ENCODE results near the gene CRISP1.
"Not testable (repeated sequence)": the region's sequence is repeated elsewhere in the genome, so short reads cannot be mapped to it uniquely, and the experiment has no call there.

Gene CRISP1

DNA sequence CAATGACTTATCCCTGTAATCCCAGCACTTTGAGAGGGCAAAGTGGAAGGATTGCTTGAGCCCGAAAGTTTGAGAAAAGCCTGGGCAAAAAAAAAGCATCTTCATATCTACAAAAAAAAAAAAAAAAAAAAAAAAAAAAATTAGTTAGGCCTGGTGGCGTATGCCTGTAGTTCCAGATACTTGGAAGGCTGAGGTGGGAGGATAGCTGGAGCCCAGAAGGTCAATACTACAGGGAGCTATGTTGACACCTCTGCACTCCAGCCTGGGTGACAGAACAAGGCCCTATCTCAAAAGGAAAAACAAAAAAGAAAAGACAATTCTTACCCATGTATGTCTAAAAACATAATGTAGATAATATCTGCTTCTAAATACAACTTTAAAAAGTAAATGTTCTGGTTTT is 27.2 kb downstream of the CRISP1 start:
- DNase-seq: no peak

DNA sequence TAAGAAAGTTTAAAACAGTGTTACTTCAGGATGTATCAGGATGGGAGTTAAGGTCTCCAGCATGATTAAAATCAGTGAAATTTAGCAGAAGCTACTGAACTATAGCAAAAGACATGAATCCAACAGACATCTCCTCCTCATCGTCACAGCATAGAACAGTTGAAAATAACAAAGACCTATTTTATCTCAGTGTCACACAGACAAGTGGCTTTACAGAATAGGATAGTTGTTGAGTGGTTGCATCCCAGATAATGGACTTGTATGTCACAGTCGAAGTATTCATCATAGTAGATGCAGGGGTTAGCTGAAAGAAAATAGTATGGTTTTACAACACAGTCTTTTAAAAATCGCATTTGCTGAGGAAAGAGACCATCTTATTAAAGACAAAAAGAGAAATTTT is 31.2 kb downstream of the CRISP1 start:
- DNase-seq: peak; percentile 32

DNA sequence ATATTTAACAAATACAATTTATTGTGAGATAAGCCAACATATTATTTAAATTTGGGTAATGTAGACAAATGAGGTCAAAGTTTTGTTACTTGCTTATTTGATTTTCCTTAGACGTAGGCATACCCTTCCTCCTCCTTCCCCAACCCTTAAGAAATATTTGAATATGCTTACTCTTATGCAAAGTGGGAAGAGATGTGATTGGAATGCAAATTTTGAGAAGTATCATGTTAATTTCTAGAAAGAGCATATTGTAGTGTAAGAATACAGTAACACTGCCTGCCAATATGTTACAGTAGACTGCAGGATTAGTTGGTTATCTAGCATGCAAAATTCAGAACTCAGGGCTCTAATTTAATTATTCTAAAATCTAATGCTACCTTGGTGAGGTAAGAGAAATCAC is 32.9 kb downstream of the CRISP1 start:
- no peak for DNase-seq

DNA sequence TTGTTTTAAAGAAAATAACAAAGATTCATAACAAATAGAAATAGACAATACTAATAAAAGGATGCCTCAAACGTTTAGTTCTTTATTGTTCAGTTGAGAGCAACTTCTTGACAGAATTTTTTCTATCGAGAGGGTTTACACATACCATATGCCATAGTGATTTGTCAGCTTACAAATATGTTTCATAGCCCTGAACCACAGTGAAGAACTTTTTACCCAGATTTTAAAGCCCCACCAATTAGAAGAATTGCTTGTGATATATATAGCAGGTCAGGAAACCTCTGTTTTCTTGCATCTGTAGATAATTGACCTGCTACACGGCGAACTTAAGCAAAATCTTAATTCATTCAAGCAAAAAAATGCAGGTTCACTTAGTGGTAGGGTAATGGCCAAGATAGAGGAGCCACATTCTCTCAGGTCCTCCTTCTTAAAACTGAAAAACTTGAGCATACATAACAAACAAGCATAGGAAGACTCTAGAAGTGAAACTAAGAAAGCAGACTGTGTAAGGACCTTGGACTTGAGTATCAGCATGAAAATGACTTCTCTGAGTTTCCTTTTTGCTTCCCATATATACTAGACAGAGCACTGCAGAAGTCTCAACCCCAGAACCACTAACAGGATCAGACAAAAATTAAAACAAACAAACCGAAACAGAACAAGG is 39.5 kb downstream of the CRISP1 start:
- peak; percentile 81 for DNase-seq

DNA sequence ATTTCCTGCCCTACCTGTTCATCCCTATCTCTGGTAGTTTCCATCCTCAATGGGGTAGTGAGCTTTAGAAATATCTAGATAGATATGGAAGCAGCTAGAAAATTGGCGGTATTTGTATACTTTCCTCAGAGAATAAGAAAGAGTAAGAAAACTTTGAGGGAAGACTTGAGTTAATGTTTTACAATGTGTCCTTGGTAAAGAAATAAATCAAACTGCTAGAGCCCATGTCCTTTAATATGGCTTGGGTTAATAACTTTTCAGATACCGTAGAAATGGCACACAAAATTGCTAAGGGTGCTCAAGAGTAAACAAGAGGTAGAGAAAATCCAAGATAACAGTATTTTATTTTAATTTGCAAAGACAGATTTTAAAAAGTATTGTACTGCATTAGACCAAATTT is 51.2 kb downstream of the CRISP1 start:
- DNase-seq: no peak

DNA sequence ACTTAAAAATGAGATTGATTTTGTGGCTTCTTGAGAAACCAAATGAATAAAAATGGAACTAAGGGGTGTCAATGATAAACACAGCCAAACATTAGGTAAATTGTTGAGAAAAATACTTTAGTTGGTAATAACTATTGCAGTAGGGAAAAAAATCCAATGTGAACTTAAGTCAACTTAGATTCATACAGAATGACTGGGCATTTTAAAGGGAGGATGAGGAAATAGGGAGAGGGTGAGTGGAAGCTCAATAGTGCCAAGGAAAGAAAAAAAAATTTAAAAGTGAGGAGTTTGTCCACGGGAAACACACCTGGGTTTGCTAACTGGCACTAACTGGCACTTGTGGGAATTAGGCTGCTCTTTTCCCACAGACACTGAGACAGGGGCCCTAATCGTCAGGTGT is 53.1 kb downstream of the CRISP1 start:
- no peak for DNase-seq

DNA sequence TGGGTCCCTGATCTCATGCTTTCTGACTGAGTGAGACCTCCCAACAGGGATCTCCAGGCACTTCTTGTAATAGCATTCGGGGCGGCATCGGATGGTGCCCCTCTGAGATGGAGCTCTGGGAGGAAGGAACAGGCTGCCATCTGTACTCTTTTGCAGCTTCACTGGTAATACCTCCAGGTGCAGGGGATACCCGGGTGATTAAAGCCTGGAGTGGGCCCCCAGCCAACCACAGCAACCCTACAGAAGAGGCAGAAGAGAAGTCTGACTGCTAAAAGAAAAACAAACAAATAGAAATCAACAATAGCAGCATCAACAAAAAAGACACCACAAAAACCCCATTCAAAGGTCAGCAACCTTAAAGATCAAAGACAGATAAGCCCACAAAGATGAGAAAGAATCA is 60.2 kb downstream of the CRISP1 start:
- no peak for DNase-seq

DNA sequence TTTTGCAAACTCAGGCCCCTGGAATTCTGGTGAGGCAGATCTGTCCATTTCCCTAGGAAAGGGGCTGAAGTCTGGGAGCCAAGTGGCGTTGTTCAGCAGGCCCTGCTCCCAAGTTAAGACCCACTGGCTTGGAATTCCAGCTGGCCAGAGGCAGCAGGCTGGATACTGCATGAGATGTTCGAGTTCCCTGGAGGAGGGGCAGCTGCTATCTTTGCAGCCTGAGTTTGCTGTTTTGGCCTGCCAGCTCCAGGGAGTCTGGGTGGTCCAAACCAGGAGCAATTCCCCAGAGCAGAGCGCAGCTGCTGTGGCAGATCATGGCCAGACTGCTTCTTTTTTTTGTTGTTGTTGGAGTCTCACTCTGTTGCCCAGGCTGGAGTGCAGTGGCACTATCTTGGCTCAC is 61.1 kb downstream of the CRISP1 start:
- DNase-seq: no peak

DNA sequence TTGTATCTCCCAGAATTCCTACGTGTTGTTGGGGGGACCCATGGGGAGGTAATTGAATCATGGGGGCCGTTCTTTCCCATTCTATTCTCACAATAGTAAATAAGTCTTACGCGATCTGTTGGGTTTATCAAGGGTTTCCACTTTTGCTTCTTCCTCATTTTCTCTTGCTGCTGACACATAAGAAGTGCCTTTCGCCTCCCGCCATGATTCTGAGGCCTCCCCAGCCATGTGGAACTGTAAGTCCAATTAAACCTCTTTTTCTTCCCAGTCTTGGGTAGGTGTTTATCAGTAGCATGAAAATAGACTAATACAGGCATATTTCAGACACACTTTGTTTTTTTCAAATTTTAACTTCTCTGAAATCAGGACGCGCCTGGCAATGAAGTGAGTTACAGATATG is 64.8 kb downstream of the CRISP1 start:
- no peak for DNase-seq

DNA sequence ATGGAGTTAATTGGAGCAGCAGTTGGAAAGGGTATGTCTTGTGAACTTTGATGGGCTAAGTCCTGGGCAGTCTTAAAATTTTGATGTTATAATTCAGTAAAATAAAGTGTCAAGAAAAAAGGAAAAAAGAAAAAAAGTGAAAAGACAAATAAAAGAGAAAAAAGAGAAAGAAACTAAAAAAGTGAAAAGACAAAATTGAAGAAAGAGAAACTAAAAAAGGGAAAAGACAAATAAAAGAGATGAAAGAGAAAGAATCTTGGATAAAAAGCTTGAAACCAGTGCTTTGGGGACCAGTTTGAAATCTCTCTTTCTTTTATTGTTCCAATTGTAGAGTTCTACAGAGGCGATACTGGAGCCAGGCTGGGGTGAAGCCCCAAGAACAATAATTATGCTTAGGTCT is 67.2 kb downstream of the CRISP1 start:
- DNase-seq: no peak

DNA sequence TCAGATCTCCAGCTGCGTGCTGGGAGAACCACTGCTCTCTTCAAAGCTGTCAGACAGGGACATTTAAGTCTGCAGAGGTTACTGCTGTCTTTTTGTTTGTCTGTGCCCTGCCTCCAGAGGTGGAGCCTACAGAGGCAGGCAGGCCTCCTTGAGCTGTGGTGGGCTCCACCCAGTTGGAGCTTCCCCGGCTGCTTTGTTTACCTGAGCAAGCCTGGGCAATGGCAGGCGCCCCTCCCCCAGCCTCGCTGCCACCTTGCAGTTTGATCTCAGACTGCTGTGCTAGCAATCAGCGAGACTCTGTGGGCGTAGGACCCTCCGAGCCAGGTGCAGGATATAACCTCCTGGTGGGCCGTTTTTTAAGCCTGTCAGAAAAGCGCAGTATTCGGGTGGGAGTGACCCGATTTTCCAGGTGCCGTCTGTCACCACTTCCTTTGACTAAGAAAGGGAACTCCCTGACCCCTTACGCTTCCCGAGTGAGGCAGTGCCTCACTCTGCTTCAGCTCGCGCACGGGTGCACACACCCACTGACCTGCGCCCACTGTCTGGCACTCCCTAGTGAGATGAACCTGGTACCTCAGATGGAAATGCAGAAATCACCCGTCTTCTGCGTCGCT is 69.4 kb downstream of the CRISP1 start:
- DNase-seq: not testable (repeated sequence)

DNA sequence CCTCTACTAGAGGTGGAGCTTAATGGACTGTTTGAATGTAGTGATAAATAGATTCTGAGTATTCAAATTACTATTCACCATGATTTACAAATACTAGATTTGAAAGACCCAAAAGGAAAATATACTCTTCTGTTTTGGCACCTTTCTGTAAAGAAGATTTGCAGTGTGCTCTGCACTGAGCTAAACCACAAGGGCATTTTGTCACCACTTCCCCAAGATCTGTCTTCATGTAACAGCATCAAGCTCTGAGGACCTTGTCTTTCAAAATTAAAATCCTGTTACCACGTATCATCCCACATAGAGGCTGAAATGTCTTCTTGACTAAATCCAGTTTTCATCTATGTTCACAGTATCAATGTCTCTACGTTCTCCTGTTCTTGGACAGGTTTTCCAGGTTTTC is 76.0 kb downstream of the CRISP1 start:
- peak; percentile 29 for DNase-seq

DNA sequence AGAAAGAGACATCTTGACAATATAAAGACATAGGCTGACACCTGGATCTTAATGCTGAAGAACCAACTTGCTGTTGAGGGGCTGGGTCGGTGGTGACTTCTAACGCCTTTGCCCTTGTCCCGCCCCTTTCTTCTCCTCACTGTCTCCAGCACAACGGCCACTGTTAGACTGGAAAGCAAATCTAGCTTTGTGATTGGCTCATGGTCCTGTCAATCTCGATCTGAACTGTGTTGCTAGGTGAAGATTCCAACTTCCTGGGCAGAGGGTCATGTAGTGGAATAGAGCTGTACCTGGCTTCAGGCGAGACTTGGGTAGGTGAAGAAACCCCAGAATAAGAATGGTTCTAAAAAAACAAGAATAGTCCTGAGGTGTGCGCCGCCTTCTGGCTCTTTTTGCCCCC is 79.2 kb downstream of the CRISP1 start, which contains the start of gene PGK2:
Gene PGK2 (minus strand): TSS at position 110 of the 400 bp plus-strand sequence. CDS start 98 bp downstream, at position 12.
- DNase-seq: no peak

DNA sequence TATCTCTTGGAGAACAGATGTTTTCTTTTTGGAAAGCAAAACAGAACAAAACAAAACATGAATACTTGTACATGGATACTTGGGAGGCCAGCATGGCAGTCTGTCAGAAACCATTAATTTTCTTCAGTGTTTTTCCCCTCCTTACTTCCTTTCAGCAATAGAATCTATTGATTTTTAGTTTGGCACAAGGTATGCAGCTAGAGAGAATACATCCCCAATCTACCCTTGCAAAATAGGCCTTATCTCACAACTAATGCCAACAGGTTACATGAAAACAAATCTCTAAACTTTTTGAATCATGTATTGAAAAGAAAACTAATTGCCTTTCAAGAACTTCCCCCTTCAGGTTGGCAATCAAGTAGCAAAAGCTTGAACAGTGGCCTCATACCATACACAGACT is 82.1 kb downstream of the CRISP1 start:
- no peak for DNase-seq
